Measurements from ENCODE around the gene PPP2R5D.

Gene PPP2R5D

GRCh38 chr6:42963855-42964605 lies 20.3 kb upstream of the PPP2R5D start:
- DNase-seq: peak; percentile 36 to 56

- peak; percentile 67 to 70 for DNase-seq
Observed at GRCh38 chr6:42966571-42966970, 17.8 kb upstream of the PPP2R5D start.

DNA sequence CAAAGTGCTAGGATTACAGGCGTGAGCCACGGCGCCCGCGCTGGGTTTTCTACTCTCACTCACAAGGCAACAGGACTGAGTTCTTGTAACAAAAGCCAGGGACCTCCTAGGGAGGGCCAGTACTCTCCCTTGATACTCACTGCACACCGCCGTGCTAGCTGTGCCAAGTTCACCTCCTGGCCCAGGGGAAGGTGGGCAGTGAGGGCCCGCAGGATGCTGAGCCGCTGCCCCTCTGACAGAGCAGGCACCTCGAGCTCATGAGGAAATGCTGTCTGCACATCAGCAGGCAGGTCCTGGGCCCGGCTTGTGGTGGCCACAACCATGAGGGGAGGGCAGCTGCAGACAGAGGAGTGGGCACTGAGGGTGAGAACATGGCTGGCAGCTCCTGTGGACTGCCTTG lies 17.1 kb upstream of the PPP2R5D start:
- no peak for DNase-seq

- no peak for DNase-seq
Observed at GRCh38 chr6:42968126-42968701, 16.2 kb upstream of the PPP2R5D start.

DNA sequence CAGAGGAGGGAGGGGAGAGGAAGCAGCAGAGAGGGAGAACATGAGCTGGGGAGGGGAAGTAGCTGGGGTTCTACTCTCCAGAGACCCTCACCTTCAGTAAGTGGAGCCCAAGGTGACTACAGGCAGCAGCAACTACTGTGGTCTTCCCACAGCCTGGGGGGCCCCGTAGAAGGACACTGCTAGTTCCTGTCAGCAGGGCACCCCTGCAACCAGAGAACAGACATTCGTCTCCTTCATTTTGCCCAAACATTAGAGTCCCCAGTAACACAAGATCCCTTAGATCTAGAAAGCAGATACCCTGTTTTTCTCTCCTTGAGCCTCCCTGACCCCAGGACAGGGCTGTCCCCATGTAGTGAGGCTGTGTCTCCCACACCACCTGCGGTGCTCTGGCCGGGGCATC lies 15.6 kb upstream of the PPP2R5D start:
- DNase-seq: no peak

DNA sequence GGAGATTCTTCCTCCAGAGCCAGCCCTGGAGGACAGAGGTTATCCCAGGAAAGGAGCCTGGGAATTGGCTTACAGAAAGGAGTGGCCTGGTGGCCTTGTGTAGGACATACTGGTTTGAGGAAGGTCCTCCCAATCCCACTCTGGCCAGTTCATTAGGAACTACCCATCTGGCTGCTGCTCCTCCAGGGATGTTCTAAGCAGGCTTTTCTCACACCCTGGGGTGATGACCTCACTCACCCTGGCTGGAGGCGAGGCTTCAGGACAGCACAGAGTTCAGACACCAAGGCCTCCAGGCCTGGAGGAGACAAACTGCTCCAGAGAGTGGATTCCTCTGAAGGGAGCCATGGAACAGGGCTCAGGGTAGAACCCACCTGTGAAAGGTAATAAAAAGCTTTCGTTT lies 14.9 kb upstream of the PPP2R5D start:
- no peak for DNase-seq

DNA sequence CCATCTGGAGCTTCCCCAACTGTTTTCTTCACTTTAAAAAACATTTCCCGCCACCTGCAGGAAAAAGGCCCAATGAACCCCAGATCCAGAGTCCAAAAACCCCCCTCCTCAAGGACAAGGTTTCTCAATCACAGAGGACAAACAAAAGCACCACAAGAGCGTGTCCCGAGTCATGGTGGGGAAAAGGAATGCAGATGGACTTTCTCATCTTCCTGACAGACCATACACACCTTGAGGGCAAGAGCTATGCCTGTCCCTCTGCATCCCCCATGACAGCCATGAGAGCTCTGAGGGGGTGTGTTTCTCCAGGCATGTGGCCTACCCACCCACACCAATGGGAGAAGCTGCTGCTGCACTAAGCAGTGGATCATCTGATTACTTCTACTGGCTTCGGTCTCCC lies 14.4 kb upstream of the PPP2R5D start:
- peak in 1 of 2 donors; percentile 18 for DNase-seq

GRCh38 chr6:42970871-42971612 lies 13.3 kb upstream of the PPP2R5D start:
- DNase-seq: no peak

GRCh38 chr6:42971746-42972327 lies 12.5 kb upstream of the PPP2R5D start:
- DNase-seq: no peak

- DNase-seq: peak; percentile 70 to 90
Observed at GRCh38 chr6:42973926-42974325, 10.4 kb upstream of the PPP2R5D start.

GRCh38 chr6:42974919-42975505 lies 9.4 kb upstream of the PPP2R5D start:
- DNase-seq: no peak

- peak; percentile 15 to 44 for DNase-seq
Observed at GRCh38 chr6:42978487-42978838, 5.9 kb upstream of the PPP2R5D start.

- peak; percentile 77 to 92 for DNase-seq
Observed at GRCh38 chr6:42978839-42979522, 5.4 kb upstream of the PPP2R5D start, which contains the start of gene PEX6. Gene PEX6, minus strand, starts transcription at chr6:42979181. Its CDS starts 31 bp downstream, at chr6:42979150.

- no peak for DNase-seq
Observed at GRCh38 chr6:42979523-42980177, 4.7 kb upstream of the PPP2R5D start.

GRCh38 chr6:42981836-42982235 lies 2.5 kb upstream of the PPP2R5D start:
- no peak for DNase-seq

- no peak for DNase-seq
Observed at GRCh38 chr6:42984924-42985475, 630 bp downstream of the PPP2R5D start.

- no peak for DNase-seq
Observed at GRCh38 chr6:42987533-42988451, 3.4 kb downstream of the PPP2R5D start.

DNA sequence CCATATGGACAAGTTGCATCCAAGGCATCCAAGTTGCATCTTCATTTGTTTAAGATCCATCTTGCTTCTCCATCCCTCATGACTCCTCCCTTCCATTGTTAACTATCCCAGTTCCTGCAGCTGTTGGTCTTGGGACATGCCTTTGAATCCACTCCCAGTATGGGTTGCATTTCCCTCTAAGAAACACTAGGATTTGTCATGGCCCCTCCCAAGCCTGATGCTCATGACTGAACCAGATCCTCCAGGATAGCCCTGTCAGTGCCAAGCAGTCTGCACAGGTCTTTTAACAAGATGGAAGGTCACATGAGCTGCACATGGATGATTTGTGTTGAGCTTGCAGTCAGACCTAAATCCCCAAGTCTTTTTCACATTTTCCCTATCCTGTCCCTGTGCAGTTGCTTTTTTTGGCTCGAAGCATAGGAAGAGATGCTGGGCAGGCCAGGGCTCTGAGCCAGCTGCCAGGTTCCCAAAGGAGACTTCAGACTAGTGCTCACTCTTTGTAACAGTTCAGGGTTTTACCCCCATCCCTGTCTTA lies 4.2 kb downstream of the PPP2R5D start:
- DNase-seq: no peak

- DNase-seq: no peak
Observed at GRCh38 chr6:42989923-42990322, 5.6 kb downstream of the PPP2R5D start.

DNA sequence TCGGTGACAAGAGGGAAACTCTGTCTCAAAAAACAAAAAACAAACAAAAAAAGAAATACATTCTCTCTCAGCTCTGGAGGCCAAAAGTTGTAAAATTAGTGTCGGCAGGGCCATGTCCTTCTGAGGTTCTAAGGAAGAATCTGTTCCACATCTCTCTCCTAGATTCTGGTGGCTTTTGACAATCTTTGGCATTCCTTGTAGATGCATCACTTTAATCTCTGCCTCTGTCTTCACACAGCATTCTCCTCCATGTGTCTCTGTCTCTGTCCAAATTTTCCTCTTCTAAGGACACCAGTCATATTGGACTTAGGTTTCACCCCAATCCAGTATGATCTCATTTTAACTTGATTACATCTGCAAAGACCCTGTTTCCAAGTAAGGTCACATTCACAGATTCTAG lies 9.1 kb downstream of the PPP2R5D start:
- no peak for DNase-seq

Measured in inflammatory macrophage (primary cell).